Activated CD8-positive, alpha-beta T cell treated with anti-CD3 and anti-CD28 coated beads for 36 hours (primary cell): ENCODE measurements around the gene FGFR4. TPM values are rescaled to one million over a fixed set of nuclear protein-coding genes. Genes with fewer than 3 reads are reported as not detected.

Experiments
- ATAC-seq: fragments of 200-7000 bp; cut with Tn5 transposase; one replicate; pipeline ENCODE4 v1.10.0; 2021; ENCODE audit warnings: mild to moderate bottlenecking, moderate library complexity
- CTCF ChIA-PET: fragments of 350-600 bp; sonication (Branson Sonifier 250); formaldehyde crosslinking; loops from one replicate; lab custom pipeline; 2021; ENCODE audit warnings: antibody characterized with exemption; lab: Charles Lee
- POLR2A ChIA-PET: fragments of 350-600 bp; sonication (Branson Sonifier 250); formaldehyde crosslinking; loops from one replicate; lab custom pipeline; 2021; ENCODE audit warnings: antibody characterized with exemption; lab: Charles Lee
- DNase-seq: peaks from one replicate; pipeline ENCODE4 v3.0.0-alpha.2; 2020
- H3K27ac Mint-ChIP-seq: one replicate; pipeline ENCODE4 v1.8.0; 2021; ENCODE audit warnings: mild to moderate bottlenecking, mixed read lengths
- H3K27me3 Mint-ChIP-seq: one replicate; pipeline ENCODE4 v1.8.0; 2021; ENCODE audit warnings: mixed read lengths
- H3K36me3 Mint-ChIP-seq: one replicate; pipeline ENCODE4 v1.8.0; 2021; ENCODE audit warnings: low read depth, mixed read lengths
- H3K4me1 Mint-ChIP-seq: one replicate; pipeline ENCODE4 v1.8.0; 2021; ENCODE audit warnings: low read depth, mixed read lengths
- H3K4me3 Mint-ChIP-seq: one replicate; pipeline ENCODE4 v1.8.0; 2021; ENCODE audit warnings: mild to moderate bottlenecking, moderate library complexity, mixed read lengths
- H3K9me3 Mint-ChIP-seq: one replicate; pipeline ENCODE4 v1.8.0; 2021; ENCODE audit warnings: mixed read lengths
- CTCF ChIP-seq: fragments of 200-600 bp; IDR thresholded peaks from one replicate; pipeline ENCODE4 v1.8.0; 2022; ENCODE audit warnings: antibody characterized with exemption, mild to moderate bottlenecking
- intact Hi-C: fragments of 100-400 bp; cut with micrococcal nuclease; formaldehyde crosslinking; loops from one replicate; pipeline ENCODE4 v1.10.0; 2022
- total RNA-seq, 2 experiments: library from RNA; stranded (reverse); gene quantifications; one replicate each; pipeline ENCODE4 v1.2.3, GENCODE V29; 2021

Gene FGFR4
- total RNA-seq, 2 experiments from 2014 or later, result 1.3 to 2.2 TPM

- ChIA-PET POLR2A (interaction anchor here (0.5 to 2.0 kb wide), 4 partner anchors 36 to 230 kb away, joined by 3 to 4 read pairs (median 4); no protein-coding TSS in a partner anchor), CTCF (interaction anchor here (0.5 to 7.9 kb wide), 59 partner anchors 11 to 455 kb away, joined by 3 to 150 read pairs (median 5); partner anchors contain the start of genes FGFR4, PRELID1 and RAB24)
- TF ChIP-seq CTCF, result no peak
- H3K4me1 Mint-ChIP-seq, result peaks cover 18% of the 10 kb centered on the region
- no peak overlapping the region for H3K27ac Mint-ChIP-seq
- H3K36me3 Mint-ChIP-seq, result no peaks in the 10 kb centered on the region
- no peaks in the 10 kb centered on the region for H3K27me3 Mint-ChIP-seq
- H3K9me3 Mint-ChIP-seq, result no peaks in the 10 kb centered on the region
- H3K4me3 Mint-ChIP-seq, result no peak overlapping the region
- no peak for ATAC-seq
- DNase-seq, result no peak
- intact Hi-C loops, result loop anchor here (5.0 to 10.0 kb wide), 3 partner anchors 40 to 190 kb away; partner anchors contain the start of genes PRELID1 and RAB24
These were observed 26.0 kb downstream of the FGFR4 start for GRCh38 chr5:177112589-177113220.

- Mint-ChIP-seq H3K36me3 (no peaks in the 10 kb centered on the region), H3K9me3 (no peaks in the 10 kb centered on the region), H3K4me1 (peaks cover 18% of the 10 kb centered on the region), H3K27ac (no peak overlapping the region), H3K27me3 (no peaks in the 10 kb centered on the region), H3K4me3 (no peak overlapping the region)
- CTCF ChIA-PET, result interaction anchor here (0.7 to 7.9 kb wide), 54 partner anchors 9 to 453 kb away, joined by 3 to 150 read pairs (median 5); partner anchors contain the start of genes FGFR4, PRELID1 and RAB24
- peak; percentile 72 for ATAC-seq
- TF ChIP-seq CTCF, result peak; percentile 98
- DNase-seq, result peak; percentile 86
- intact Hi-C loops, result loop anchor here (5.0 to 10.0 kb wide), 3 partner anchors 41 to 189 kb away; partner anchors contain the start of genes PRELID1 and RAB24
- POLR2A ChIA-PET, result interaction anchor here (0.6 to 1.6 kb wide), 6 partner anchors 11 to 288 kb away, joined by 3 to 4 read pairs (median 4); partner anchors contain the start of genes PRELID1 and RAB24
These were observed 27.1 kb downstream of the FGFR4 start for GRCh38 chr5:177113566-177114424.

DNA sequence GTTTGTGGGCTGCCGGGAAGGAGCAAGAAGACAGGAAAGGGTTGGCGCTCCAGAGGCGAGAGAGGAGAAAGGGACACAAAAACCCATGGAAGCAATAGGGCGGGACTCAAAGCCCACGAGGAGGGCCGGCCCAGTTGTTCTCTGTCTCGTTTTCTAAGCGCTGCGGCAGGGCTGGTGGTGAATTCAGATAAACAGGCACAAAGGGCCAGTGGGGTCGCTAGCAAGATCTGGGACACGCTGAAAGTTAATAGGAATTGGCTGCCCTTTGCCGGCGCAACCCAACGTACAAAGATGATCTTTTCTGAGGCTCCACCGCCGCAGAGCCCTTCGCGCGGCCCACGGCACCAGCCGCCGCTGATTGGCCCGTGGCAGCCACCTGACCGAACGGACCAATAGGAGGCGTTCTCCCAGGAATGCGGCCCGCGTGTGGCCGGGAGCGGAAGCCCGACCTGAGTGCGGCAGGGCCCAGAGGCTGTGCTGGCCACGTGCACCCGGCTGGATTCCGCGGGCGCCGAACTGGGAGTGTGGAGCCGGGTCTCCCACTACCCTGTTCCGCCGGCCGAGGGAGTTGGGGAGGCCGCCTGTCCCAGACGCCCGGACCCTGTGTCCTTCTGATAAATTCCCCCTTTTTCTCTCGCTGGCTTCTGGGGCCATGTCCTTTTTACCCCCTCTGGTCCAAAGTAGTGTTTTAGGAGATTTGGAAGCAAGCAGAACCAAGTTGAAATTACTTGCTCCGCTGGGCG lies 30.1 kb downstream of the FGFR4 start:
- Mint-ChIP-seq H3K27ac (peak overlapping the region; percentile 81), H3K4me1 (peaks cover 17% of the 10 kb centered on the region), H3K36me3 (no peaks in the 10 kb centered on the region), H3K27me3 (no peaks in the 10 kb centered on the region), H3K4me3 (peak overlapping the region; percentile 47), H3K9me3 (no peaks in the 10 kb centered on the region)
- ATAC-seq (peak; percentile 91), DNase-seq (peak; percentile 90)
- no peak for TF ChIP-seq CTCF
- CTCF ChIA-PET, result interaction anchor here (0.7 to 2.4 kb wide), 2 partner anchors 45 to 414 kb away, joined by 4 to 8 read pairs; no protein-coding TSS in a partner anchor
- POLR2A ChIA-PET, result interaction anchor here (0.6 to 2.3 kb wide), 3 partner anchors 16 to 81 kb away, joined by 3 to 10 read pairs (median 4); no protein-coding TSS in a partner anchor
- intact Hi-C loops, result loop anchor here (10.0 kb wide), 1 partner anchor 108 kb away; no protein-coding TSS in a partner anchor

DNA sequence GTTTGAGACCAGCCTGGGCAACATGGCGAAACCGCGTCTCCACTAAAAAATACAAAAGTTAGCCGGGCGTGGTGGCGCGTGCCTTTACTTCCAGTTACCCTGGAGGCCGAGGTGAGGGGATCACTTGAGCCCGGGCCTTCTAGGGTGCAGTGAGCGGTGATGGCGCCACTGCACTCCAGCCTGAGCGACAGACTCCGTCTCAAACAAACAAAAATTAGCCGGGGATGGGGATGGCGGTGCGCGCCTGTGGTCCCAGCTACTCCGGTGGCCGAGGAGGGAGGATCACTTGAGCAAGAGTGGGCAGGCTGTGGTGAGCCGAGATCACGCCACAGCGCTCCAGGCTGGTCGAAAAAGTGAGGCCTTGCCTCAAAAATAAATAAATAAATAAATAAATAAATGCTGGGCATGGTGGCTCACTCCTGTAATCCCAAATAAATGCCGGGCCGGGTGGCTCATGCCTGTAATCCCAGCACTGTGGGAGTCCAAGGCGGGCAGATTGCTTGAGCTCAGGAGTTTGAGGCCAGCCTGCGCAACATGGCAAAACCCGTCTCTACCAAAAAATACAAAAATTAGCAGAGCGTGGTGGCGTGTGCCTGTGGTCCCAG lies 30.8 kb downstream of the FGFR4 start:
- no peak for DNase-seq
- Mint-ChIP-seq H3K4me1 (peaks cover 15% of the 10 kb centered on the region), H3K27me3 (no peaks in the 10 kb centered on the region), H3K9me3 (no peaks in the 10 kb centered on the region), H3K36me3 (no peaks in the 10 kb centered on the region), H3K4me3 (no peak overlapping the region), H3K27ac (peak overlapping the region; percentile 81)
- intact Hi-C loops, result loop anchor here (10.0 kb wide), 1 partner anchor 107 kb away; no protein-coding TSS in a partner anchor
- CTCF ChIA-PET, result interaction anchor here (0.7 to 2.4 kb wide), 3 partner anchors 12 to 413 kb away, joined by 4 to 8 read pairs (median 7); no protein-coding TSS in a partner anchor
- TF ChIP-seq CTCF, result no peak
- ATAC-seq, result no peak
- POLR2A ChIA-PET, result interaction anchor here (0.6 to 2.3 kb wide), 3 partner anchors 15 to 80 kb away, joined by 3 to 10 read pairs (median 4); no protein-coding TSS in a partner anchor
